K562 (cell line): ENCODE measurements around the gene WDR83. TPM values are rescaled to one million over a fixed set of nuclear protein-coding genes. Genes with fewer than 3 reads are reported as not detected.
"Not testable (repeated sequence)": the region's sequence is repeated elsewhere in the genome, so short reads cannot be mapped to it uniquely, and the experiment has no call there.

Experiments used
- ATAC-seq: fragments of 200-7000 bp; cut with Tn5 transposase; 3 replicates; pipeline ENCODE4 v1.9.1; 2020; ENCODE audit warnings: moderate library complexity
- BruUV-seq: library from RNA; stranded (reverse); fragments of 400-500 nt; replicated peaks from 2 replicates; lab custom pipeline; 2021; lab: Mats Ljungman, UMichigan
- CTCF ChIA-PET: fragments of 300-600 bp; formaldehyde crosslinking; extraction: SDS; loops from one replicate; lab custom pipeline; 2021; ENCODE audit warnings: low intra/inter-chr PET ratio; lab: Yijun Ruan, JAX
- POLR2A ChIA-PET: fragments of 300-600, 350-650 bp; sonication (Branson Sonifier 250); formaldehyde crosslinking; extraction: SDS; loops from one replicate; lab custom pipeline; 2021; ENCODE audit warnings: antibody characterized with exemption, inconsistent platforms; lab: Yijun Ruan, JAX
- DNase-seq, 4 experiments: peaks; one replicate each; pipeline versions ENCODE4 v3.0.0 to v3.0.0-alpha.2; 2011 to 2018; ENCODE audit warnings: low spot score in 3 of 4, mixed read lengths in 3 of 4; ENCODE audit errors: extremely low read depth in 1 of 4
- FAIRE-seq: peaks from 2 replicates; lab custom pipeline; 2011; peaks lifted over from hg19 to GRCh38; lab: Jason Lieb, UNC
- H2AFZ ChIP-seq: 2 replicates; pipeline ENCODE4 v1.6.0; 2011; ENCODE audit warnings: low read depth, low read length, control low read depth, inconsistent platforms
- H3K27ac ChIP-seq: fragments of 200-600 bp; 3 replicates; pipeline ENCODE4 v1.8.0; 2011; ENCODE audit warnings: low read depth, mild to moderate bottlenecking, control low read depth, inconsistent platforms, low read length, moderate library complexity, mixed read lengths; ENCODE audit errors: extremely low read depth
- H3K27me3 ChIP-seq, 2 experiments: fragments of 300-600 bp in 1 of 2; 2 replicates in 1 of 2; 3 replicates in 1 of 2; pipeline versions ENCODE4 v1.6.0 to v1.8.0; 2011; ENCODE audit warnings: inconsistent platforms in 2 of 2, low read length in 2 of 2, mild to moderate bottlenecking in 1 of 2, mixed read lengths in 1 of 2, moderate library complexity in 1 of 2; ENCODE audit not compliant: control insufficient read depth in 2 of 2, insufficient read depth in 2 of 2
- H3K36me3 ChIP-seq: fragments of 300-600 bp; 3 replicates; pipeline ENCODE4 v1.8.0; 2011; ENCODE audit warnings: mild to moderate bottlenecking, low read length, inconsistent platforms; ENCODE audit not compliant: control insufficient read depth, insufficient read depth
- H3K4me1 ChIP-seq, 2 experiments: fragments of 200-600 bp in 1 of 2; replicated peaks in 1 of 2; 2 replicates in 1 of 2; 3 replicates in 1 of 2; pipeline versions ENCODE4 v1.5.1 to v1.8.0; 2011; ENCODE audit warnings: inconsistent platforms in 2 of 2, low read length in 2 of 2, mild to moderate bottlenecking in 1 of 2, mixed read lengths in 1 of 2, moderate library complexity in 1 of 2; ENCODE audit not compliant: control insufficient read depth in 2 of 2, insufficient read depth in 2 of 2
- H3K4me2 ChIP-seq: 2 replicates; pipeline ENCODE4 v1.6.1; 2011; ENCODE audit warnings: low read length, control low read depth, inconsistent platforms, mixed read lengths; ENCODE audit not compliant: insufficient read depth
- H3K4me3 ChIP-seq: fragments of 200-600 bp; sonication (generic), shearing (Covaris generic); 2 replicates; pipeline ENCODE4 v1.5.1; 2016; ENCODE audit warnings: control low read depth, inconsistent platforms
- H3K79me2 ChIP-seq: fragments of 200-600 bp; 3 replicates; pipeline ENCODE4 v1.8.0; 2011; ENCODE audit warnings: low read length, inconsistent platforms; ENCODE audit not compliant: control insufficient read depth, insufficient read depth
- H3K9ac ChIP-seq, 2 experiments: 2 replicates each; pipeline versions ENCODE4 v1.6.0 to v1.6.1; 2011; ENCODE audit warnings: low read depth in 2 of 2, low read length in 2 of 2, control low read depth in 1 of 2, inconsistent platforms in 1 of 2, mild to moderate bottlenecking in 1 of 2, mixed read lengths in 1 of 2; ENCODE audit not compliant: insufficient read depth in 1 of 2
- H3K9me1 ChIP-seq: one replicate; pipeline ENCODE4 v1.6.0; 2011; ENCODE audit warnings: inconsistent platforms, mild to moderate bottlenecking, low read length, moderate library complexity; ENCODE audit not compliant: control insufficient read depth, insufficient read depth
- H3K9me3 ChIP-seq: replicated peaks from 2 replicates; pipeline ENCODE4 v1.5.1; 2011; ENCODE audit warnings: low read depth, low read length, inconsistent platforms; ENCODE audit not compliant: control insufficient read depth, insufficient read depth
- H4K20me1 ChIP-seq: replicated peaks from 2 replicates; pipeline ENCODE4 v1.6.1; 2011; ENCODE audit warnings: low read length, inconsistent platforms, mixed read lengths; ENCODE audit not compliant: control insufficient read depth, insufficient read depth
- EZH2 ChIP-seq: IDR thresholded peaks from 2 replicates; pipeline ENCODE4 v1.6.1; 2012; ENCODE audit warnings: low read depth, mild to moderate bottlenecking, inconsistent platforms, low read length, borderline replicate concordance
- RFX1 ChIP-seq: fragments of 450-650 bp; IDR thresholded peaks from 2 replicates; pipeline ENCODE4 v1.6.1; 2016; ENCODE audit warnings: mild to moderate bottlenecking, moderate library complexity
- SIX5 ChIP-seq, 2 experiments: IDR thresholded peaks; 2 replicates each; pipeline ENCODE4 v1.6.1; 2011; ENCODE audit warnings: low read length in 2 of 2, borderline replicate concordance in 1 of 2, low read depth in 1 of 2, mild to moderate bottlenecking in 1 of 2, moderate library complexity in 1 of 2; ENCODE audit not compliant: insufficient read depth in 1 of 2
- WGBS: fragments of 100-300 bp; shearing (Covaris generic); methylation state at CpG from one replicate; pipeline ENCODE4 v1.1.6; 2016; ENCODE audit warnings: low coverage, mixed read lengths; ENCODE audit not compliant: insufficient coverage; ENCODE audit errors: missing lambda C conversion rate; 5-methylcytosine and 5-hydroxymethylcytosine counted together
- in situ Hi-C: fragments of 300-500 bp; cut with MboI; formaldehyde crosslinking; loops from 4 replicates; pipeline ENCODE4 v1.15.0; 2018; ENCODE audit warnings: inconsistent platforms, mixed read lengths
- intact Hi-C: fragments of 100-400 bp; cut with micrococcal nuclease; formaldehyde crosslinking; loops from 2 replicates; pipeline ENCODE4 v1.14.2; 2022
- polyA plus RNA-seq, 8 experiments: library from polyadenylated mRNA; depleted of rRNA in 4 of 8; stranded (reverse) in 5 of 8; unstranded in 3 of 8; fragments of >200 nt; fragmentation: Nextera tagmentation in 2 of 8; fragmentation: Illumina TruSeq in 1 of 8; extraction: Ambion mirVana in 2 of 8; extraction: Trizol in 1 of 8; gene quantifications; 2 replicates each; pipeline versions ENCODE4 v1.2.1 to v1.2.3, GENCODE V29; 2011 to 2014; ENCODE audit warnings: inconsistent platforms in 1 of 8, missing spikeins in 1 of 8
- total RNA-seq, 7 experiments: library from RNA; depleted of rRNA in 6 of 7; stranded (reverse); fragments of >200 nt in 6 of 7; fragmentation: Illumina TruSeq in 2 of 7; extraction: Trizol in 2 of 7; gene quantifications; 2 replicates each; pipeline versions ENCODE4 v1.2.1 to v1.2.3, GENCODE V29; 2011 to 2021; ENCODE audit warnings: low replicate concordance in 1 of 7

WDR83 gene
- total and polyA plus RNA-seq, 9 of the 15 experiments (the other 6 are each of a cell fraction or from before 2014, with no cell fraction given), result 0.52 to 21.3 (median 4.2) TPM

DNA sequence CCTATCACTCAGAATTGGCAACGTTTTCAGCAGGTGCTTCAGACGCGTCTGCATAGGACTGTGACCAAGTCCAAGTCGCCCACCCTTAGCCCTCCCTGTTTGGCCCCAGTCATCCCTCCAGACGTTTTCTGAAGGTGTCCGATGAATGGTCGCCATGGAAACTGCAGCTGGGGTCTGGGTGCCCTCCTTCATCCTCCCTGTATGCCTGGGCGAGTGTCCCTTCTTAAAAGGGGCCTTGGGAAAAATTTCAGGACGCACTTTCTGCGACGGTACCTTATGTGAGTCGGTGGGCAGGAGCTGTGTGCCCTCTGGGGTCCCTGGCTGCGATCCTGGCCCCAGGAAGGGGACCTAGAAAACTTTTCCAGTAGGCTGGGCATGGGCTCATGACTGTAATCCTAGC is 25.2 kb upstream of the WDR83 start:
- FAIRE-seq, result no peak
- intact Hi-C loops (no loop called here), in situ Hi-C loops (no loop called here)
- no peak overlapping the region for H3K27ac ChIP-seq
- CTCF ChIA-PET, result no interaction called here
- no peaks in the 10 kb centered on the region for H3K9me1 ChIP-seq
- DNase-seq, result no peak
- ATAC-seq, result no peak
- no peaks in the 10 kb centered on the region for H4K20me1 ChIP-seq
- no peaks in the 10 kb centered on the region for H3K27me3 ChIP-seq
- no peak overlapping the region for H3K9ac ChIP-seq
- H3K4me3 ChIP-seq, result no peak overlapping the region
- WGBS, result 47% methylated on average over 13 of the region's 13 CpGs
- 0 out of 2 replicates have a peak, but pooled peaks cover 6% of the 10 kb centered on the region for H3K9me3 ChIP-seq
- H3K4me2 ChIP-seq, result no peak overlapping the region
- no peaks in the 10 kb centered on the region for H3K36me3 ChIP-seq
- no peak for TF ChIP-seq EZH2
- TF ChIP-seq RFX1, result peak; percentile 44
- peaks cover 2 to 15% of the 10 kb centered on the region in 2 experiments; a peak in 2 of 5 replicates for H3K4me1 ChIP-seq
- POLR2A ChIA-PET, result no interaction called here
- BruUV-seq, result no TSS peak
- no peaks in the 10 kb centered on the region for H3K79me2 ChIP-seq
- no peak overlapping the region for H2AFZ ChIP-seq

DNA sequence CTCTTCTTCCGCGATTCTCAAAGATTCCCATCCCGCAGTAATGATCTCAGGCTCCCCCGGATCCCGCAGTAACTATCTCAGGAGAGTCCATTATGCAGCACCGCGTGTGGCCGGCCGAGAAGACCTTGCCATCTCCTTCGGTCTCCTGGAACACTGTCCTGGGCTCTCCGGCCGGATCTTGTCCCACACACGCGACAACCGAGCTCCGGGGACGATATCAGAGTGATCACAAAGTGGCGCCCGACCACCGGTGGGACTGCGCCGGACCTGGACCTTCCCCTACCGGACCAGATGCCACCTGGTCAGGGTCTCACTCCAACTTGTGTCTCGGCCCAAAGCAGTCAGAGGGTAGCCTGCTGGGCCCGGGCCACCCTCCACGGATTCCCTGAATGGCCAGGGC is 24.1 kb upstream of the WDR83 start:
- no peak for FAIRE-seq
- no peak for TF ChIP-seq SIX5 (IDR thresholded peaks at IDR 0.05; ENCODE audit: borderline replicate concordance in 1 of 2, insufficient read depth in 1 of 2, low read depth in 1 of 2, low read length in 2 of 2)
- POLR2A ChIA-PET, result no interaction called here
- no peak for ATAC-seq
- in situ Hi-C loops (no loop called here), intact Hi-C loops (no loop called here)
- Histone ChIP-seq H3K9ac (no peak overlapping the region), H3K27ac (no peak overlapping the region), H3K4me2 (no peak overlapping the region), H3K4me1 (peaks cover 2 to 24% of the 10 kb centered on the region in 2 experiments; a peak in 2 of 5 replicates), H3K9me3 (0 out of 2 replicates have a peak, but pooled peaks cover 6% of the 10 kb centered on the region), H3K4me3 (no peak overlapping the region), H3K9me1 (no peaks in the 10 kb centered on the region), H3K27me3 (no peaks in the 10 kb centered on the region), H2AFZ (no peak overlapping the region), H4K20me1 (no peaks in the 10 kb centered on the region), H3K79me2 (no peaks in the 10 kb centered on the region), H3K36me3 (no peaks in the 10 kb centered on the region)
- BruUV-seq, result no TSS peak
- DNase-seq, result no peak
- CTCF ChIA-PET, result no interaction called here
- WGBS, result 74% methylated on average over 23 of the region's 26 CpGs

DNA sequence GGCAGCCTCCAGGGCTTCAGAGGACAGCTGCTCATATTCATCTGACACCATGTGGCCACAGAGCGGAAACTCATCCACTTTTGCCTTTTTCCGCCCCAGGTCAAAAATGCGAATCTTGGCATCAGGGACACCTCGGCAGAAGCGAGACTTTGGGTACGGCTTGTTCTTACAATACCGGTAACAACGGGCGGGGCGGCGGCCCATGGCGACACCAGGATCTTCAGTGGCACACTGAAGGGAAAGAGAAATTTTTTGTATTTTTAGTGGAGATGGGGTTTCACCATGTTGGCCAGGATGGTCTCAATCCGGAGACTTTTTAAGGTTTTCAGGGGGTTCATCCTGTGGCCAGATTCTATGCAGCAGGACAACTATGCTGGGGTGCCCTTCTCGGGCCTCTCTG is 22.9 kb upstream of the WDR83 start:
- H3K27ac ChIP-seq, H3K9me3 ChIP-seq, ATAC-seq, FAIRE-seq, intact Hi-C loops, H3K27me3 ChIP-seq, CTCF ChIA-PET, POLR2A ChIA-PET, H3K4me2 ChIP-seq, H3K79me2 ChIP-seq, H3K4me3 ChIP-seq, H3K9me1 ChIP-seq, in situ Hi-C loops, H4K20me1 ChIP-seq, H2AFZ ChIP-seq, BruUV-seq, H3K36me3 ChIP-seq, H3K9ac ChIP-seq, DNase-seq: not testable (repeated sequence)
- H3K4me1 ChIP-seq, result peaks cover 2 to 32% of the 10 kb centered on the region in 2 experiments; a peak in 2 of 5 replicates
- WGBS, result 70% methylated on average over 6 of the region's 14 CpGs
